GM06990 (cell line): Measurements from ENCODE around the gene FAM174C.
"Not testable (repeated sequence)": the region's sequence is repeated elsewhere in the genome, so short reads cannot be mapped to it uniquely, and the experiment has no call there.

Source experiments
- DNase-seq: peaks from one replicate; pipeline ENCODE4 v3.0.0-alpha.2; 2011; ENCODE audit not compliant: insufficient read length; ENCODE audit errors: extremely low read depth
- H3K27me3 ChIP-seq: replicated peaks from 2 replicates; pipeline ENCODE4 v1.6.0; 2011; ENCODE audit warnings: low read length; ENCODE audit not compliant: control insufficient read depth, insufficient read depth
- H3K36me3 ChIP-seq: 2 replicates; pipeline ENCODE4 v1.5.1; 2011; ENCODE audit warnings: low read length; ENCODE audit not compliant: control insufficient read depth, insufficient read depth
- H3K4me3 ChIP-seq: replicated peaks from 2 replicates; pipeline ENCODE4 v1.5.1; 2011; ENCODE audit warnings: low read depth, mild to moderate bottlenecking, control low read depth, low read length
- TF ChIP-seq, protein P1 (sequence below): IDR thresholded peaks from 2 replicates; pipeline ENCODE4 v1.5.1; 2011; ENCODE audit warnings: low read length, control low read depth, mild to moderate bottlenecking, inconsistent platforms; ENCODE audit not compliant: insufficient read depth, poor library complexity, severe bottlenecking

FAM174C gene

DNA sequence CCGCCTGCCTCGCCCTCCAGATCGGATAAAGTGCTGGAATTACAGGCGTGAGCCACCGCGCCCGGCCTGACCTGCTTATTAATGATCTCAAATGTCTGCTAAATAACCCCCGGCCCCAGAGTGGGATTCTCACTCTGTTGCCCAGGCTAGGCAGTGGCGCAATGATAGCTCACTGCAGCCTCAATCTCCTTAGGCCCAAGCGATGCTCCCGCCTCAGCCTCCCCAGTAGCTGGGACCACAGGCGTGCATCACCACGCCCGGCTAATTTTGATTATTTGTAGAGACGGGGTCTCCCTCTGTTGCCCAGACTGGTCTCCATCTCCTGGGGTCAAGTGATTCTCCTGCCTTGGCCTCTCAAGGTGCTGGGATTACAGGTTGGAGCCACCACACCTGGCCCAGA is 34.4 kb upstream of the FAM174C start:
- Histone ChIP-seq H3K36me3 (no peaks in the 10 kb centered on the region; the same call in none of the 2 replicates), H3K27me3 (no peaks in the 10 kb centered on the region), H3K4me3 (peak overlapping the region; percentile 88)
- TF ChIP-seq, protein P1, sequence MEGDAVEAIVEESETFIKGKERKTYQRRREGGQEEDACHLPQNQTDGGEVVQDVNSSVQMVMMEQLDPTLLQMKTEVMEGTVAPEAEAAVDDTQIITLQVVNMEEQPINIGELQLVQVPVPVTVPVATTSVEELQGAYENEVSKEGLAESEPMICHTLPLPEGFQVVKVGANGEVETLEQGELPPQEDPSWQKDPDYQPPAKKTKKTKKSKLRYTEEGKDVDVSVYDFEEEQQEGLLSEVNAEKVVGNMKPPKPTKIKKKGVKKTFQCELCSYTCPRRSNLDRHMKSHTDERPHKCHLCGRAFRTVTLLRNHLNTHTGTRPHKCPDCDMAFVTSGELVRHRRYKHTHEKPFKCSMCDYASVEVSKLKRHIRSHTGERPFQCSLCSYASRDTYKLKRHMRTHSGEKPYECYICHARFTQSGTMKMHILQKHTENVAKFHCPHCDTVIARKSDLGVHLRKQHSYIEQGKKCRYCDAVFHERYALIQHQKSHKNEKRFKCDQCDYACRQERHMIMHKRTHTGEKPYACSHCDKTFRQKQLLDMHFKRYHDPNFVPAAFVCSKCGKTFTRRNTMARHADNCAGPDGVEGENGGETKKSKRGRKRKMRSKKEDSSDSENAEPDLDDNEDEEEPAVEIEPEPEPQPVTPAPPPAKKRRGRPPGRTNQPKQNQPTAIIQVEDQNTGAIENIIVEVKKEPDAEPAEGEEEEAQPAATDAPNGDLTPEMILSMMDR = no peak
- DNase-seq = no peak

DNA sequence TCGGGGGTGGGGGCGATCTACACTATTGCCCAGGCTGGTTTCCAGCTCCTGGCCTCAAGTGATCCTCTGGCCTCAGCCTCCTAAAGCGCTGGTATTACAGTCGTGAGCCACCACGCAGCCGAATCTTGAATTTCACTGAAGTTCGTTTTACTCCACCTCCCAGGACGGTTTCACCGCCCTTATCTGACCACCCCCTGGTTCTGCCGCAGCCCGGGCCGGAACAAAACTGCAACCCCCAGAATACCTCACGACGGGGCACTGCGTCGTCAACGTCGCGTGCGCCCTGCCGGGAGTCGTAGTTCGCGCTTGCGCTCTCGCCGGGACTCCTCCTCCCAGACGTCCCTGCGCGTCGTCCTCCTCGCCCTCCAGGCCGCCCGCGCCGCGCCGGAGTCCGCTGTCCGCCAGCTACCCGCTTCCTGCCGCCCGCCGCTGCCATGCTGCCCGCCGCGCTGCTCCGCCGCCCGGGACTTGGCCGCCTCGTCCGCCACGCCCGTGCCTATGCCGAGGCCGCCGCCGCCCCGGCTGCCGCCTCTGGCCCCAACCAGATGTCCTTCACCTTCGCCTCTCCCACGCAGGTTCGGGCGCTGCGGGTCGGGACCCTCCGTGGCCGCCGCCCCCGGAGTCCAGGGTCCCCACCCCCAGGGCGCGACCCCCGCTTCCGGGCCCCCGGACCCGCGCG is 33.8 kb upstream of the FAM174C start, which contains the start of gene ATP5F1D:
Gene ATP5F1D (plus strand): TSS at position 335 of the 679 bp plus-strand sequence. CDS start 100 bp downstream, at position 435.
- H3K4me3 ChIP-seq = peak within 1 kb of the TSS; percentile 88
- H3K36me3 ChIP-seq = peaks cover 2% of the 10 kb centered on the region
- peak; percentile 96 for DNase-seq
- H3K27me3 ChIP-seq = no peaks in the 10 kb centered on the region
- TF ChIP-seq, protein P1 = no peak

DNA sequence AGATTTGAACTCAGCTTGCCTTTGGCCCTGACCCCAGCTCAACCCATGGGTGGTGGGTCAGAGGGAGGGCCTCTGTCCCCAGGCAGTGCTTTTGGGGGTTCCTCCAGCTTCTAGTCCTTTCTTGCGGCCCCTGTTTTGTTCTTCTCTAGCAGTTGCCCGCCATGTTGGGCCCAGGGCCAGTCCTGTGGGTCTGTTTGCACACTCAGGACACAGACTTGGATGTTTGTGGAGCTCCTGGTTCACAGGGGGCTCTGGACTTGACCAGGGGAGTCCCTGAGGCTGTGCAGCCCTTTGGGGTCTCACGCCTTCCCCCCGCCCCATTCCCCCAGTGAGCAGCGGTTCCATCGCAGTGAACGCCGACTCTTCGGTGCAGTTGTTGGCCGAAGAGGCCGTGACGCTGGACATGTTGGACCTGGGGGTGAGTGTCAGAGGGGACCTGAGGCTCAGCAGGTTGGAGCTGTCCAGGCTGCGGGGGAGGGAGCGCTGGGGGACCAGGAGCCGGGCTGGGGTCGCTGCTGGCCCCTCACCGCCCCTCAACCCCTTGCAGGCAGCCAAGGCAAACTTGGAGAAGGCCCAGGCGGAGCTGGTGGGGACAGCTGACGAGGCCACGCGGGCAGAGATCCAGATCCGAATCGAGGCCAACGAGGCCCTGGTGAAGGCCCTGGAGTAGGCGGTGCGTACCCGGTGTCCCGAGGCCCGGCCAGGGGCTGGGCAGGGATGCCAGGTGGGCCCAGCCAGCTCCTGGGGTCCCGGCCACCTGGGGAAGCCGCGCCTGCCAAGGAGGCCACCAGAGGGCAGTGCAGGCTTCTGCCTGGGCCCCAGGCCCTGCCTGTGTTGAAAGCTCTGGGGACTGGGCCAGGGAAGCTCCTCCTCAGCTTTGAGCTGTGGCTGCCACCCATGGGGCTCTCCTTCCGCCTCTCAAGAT is 31.3 kb upstream of the FAM174C start:
- TF ChIP-seq, protein P1 = peak; percentile 98
- no peaks in the 10 kb centered on the region for H3K27me3 ChIP-seq
- H3K4me3 ChIP-seq = peak overlapping the region; percentile 54
- peak; percentile 79 for DNase-seq
- H3K36me3 ChIP-seq = peaks cover 2% of the 10 kb centered on the region

DNA sequence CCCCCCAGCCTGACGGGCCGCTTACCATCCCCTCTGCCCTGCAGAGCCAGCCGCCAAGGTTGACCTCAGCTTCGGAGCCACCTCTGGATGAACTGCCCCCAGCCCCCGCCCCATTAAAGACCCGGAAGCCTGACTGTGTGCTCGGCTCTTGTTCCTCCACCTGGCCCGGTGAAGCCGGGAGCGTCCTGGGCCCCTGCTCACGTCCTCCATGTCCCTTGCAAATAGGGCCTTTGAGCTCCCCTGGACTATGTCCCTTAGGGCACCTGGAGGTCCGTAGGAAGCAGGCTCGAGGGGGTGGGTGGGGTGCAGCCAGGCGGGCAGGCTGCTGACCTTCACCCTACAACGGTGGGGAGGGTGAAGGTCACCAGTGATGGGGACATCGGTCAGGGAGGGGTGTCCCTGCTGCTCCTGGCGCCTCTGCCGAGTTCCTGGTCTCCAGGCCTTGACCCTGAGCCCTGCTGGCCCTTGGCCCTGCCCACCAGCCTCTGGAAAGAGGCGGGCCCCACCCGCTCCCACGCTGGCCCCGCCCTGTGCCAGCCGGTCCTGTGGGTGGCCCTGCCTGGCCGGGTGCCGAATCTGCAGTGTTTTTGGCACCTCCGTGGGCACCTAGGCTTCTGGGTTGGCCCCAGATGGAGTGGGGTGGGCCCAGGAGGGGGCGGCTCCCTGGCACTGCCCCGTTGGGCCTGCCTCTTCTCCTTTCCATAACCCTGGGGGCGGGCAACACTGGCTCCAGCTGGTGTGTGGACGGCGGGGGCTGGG is 30.5 kb upstream of the FAM174C start:
- DNase-seq = no peak
- Histone ChIP-seq H3K36me3 (peaks cover 2% of the 10 kb centered on the region), H3K4me3 (peak overlapping the region; percentile 54), H3K27me3 (no peaks in the 10 kb centered on the region)
- TF ChIP-seq, protein P1 = no peak

DNA sequence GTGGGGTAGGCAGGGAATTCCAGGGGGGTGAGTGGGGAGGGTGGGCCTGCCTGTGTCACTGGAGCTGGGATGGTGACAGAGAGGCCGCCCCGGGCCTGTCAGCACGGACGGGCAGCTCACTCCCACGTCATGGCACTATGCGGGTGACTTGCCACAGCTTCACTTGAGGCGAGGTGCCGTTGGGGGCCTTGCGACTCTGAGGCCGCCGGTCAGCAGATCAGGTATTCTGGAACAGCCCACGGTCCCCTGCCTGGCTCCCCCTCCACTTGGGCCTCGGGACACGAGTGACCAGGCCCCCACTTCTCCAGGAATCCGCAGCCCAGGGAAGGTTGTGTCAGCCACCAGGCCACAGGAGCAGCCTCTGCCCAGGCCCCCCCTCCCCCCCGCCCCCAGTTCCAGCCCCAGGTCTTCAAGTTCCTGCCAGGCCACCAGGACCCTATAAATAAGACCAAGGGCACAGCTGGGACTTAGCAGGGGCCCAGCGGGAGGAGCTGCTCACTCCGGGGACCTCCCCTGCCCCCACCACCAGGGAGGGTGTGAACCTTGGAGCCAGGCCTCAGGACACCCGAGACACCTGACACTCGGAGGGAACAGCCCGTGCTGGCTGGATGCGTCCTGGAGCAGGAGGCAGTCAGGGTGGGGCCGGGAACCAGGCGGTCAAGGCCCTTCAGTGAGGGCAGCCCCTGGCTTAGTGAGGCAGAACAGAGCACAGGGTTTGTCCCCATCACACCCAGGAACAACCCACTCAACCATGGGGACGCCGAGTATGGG is 29.7 kb upstream of the FAM174C start:
- TF ChIP-seq, protein P1 = no peak
- no peak for DNase-seq
- peaks cover 2% of the 10 kb centered on the region for H3K36me3 ChIP-seq
- H3K27me3 ChIP-seq = no peaks in the 10 kb centered on the region
- H3K4me3 ChIP-seq = no peak overlapping the region

DNA sequence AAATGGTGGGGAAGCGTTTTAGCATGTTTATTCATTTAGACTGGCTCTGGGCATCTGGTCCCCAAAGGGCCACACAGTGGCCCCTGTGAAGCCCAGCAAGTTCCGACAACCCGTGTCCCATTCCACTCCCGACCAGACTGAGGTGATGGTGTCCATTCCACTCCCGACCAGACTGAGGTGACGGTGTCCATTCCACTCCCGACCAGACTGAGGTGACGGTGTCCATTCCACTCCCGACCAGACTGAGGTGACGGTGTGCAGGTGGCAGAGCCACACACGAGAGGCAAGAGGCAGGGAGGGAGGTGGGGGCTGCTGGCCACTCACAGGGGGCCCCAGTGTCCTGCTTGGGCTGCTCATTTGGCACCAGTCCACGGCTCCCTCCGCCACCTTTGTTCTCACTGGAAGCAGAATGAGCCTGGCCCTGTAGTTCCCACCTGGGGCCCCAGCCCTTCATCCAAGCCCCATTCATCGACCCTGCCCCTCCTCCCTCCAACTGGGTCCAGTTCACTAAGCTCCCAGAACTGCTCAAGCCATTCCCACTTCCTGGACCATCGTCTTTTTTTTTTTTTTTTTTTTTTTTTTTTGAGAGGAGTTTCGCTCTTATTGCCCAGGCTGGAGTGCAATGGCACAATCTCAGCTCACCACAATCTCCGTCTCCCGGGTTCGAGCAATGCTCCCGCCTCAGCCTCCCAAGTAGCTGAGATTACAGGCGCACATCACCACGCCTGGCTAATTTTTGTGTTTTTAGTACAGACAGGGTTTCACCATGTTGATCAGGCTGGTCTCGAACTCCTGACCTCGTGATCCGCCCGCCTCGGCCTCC is 28.9 kb upstream of the FAM174C start:
- H3K36me3 ChIP-seq, H3K27me3 ChIP-seq, H3K4me3 ChIP-seq, DNase-seq: not testable (repeated sequence)
